Kidney glomerular epithelial cell (primary cell): ENCODE measurements around the gene OR4N2.
"Not testable (repeated sequence)": the region's sequence is repeated elsewhere in the genome, so short reads cannot be mapped to it uniquely, and the experiment has no call there.

Source experiments
- DNase-seq: peaks from one replicate; lab custom pipeline; 2025; lab: John Stamatoyannopoulos, UW

Gene OR4N2, protein sequence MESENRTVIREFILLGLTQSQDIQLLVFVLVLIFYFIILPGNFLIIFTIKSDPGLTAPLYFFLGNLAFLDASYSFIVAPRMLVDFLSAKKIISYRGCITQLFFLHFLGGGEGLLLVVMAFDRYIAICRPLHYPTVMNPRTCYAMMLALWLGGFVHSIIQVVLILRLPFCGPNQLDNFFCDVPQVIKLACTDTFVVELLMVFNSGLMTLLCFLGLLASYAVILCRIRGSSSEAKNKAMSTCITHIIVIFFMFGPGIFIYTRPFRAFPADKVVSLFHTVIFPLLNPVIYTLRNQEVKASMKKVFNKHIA

GRCh38 chr14:19803470-19803869 is at the start of gene OR4N2:
TSS of gene OR4N2 (plus strand) at chr14:19803770. CDS start at chr14:19827449, 23,679 bp downstream.
- DNase-seq: not testable (repeated sequence)

GRCh38 chr14:19754172-19754571 is 49.4 kb upstream of the OR4N2 start:
- no peak for DNase-seq

DNA sequence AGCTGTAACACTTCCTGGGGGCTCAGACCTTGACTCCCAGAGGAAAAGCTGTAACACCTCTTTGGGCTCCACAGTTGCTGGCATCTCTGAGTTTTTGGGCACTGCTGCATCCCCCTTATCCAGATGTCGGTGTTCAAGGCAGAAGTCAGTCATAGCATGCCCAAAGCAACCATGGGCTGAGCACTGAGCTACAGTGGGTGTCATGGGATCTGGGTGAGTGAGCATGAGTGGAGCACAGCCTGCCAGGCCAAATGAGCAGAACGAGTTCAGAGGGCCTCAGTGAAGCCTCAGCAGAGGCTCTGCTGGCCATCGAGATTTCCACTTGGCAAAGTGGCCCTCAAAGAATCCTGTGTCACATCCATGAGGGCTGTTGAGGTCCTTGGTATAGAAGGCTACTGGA is 32.1 kb upstream of the OR4N2 start:
- not testable (repeated sequence) for DNase-seq

DNA sequence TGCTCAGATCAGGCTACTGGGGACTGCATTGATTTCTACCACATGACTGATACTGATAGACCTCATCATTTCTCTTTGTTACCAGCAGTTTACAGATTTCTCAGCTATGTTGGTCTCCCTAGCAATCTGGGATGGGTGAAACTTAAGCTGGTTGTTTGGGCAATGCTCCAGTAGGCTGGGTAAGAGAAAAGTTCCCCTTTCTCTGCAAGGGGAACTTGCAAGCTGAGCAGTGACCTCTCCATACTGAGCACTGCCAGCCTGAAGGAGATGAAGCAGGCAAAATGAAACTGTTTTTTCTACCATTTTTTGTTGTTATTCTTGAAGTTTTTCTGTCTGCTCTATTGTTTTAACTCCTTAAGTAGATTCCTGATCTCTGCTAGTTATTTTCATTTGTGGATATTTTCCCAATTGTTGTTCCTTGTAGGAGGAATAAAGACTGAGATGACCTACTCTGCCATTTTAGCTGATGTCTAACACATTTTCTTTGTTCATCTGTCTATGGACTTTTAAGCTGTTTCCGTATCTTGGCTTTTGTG is 31.6 kb upstream of the OR4N2 start:
- DNase-seq: no peak

GRCh38 chr14:19772454-19772853 is 31.1 kb upstream of the OR4N2 start:
- not testable (repeated sequence) for DNase-seq

- DNase-seq: not testable (repeated sequence)
Observed at GRCh38 chr14:19773204-19773603, 30.4 kb upstream of the OR4N2 start, which contains the start of gene OR4M1. TSS of gene OR4M1 (plus strand) at chr14:19773504. CDS start at chr14:19780323, 6,819 bp downstream.

GRCh38 chr14:19775587-19775986 is 28.0 kb upstream of the OR4N2 start:
- no peak for DNase-seq

GRCh38 chr14:19785848-19786247 is 17.7 kb upstream of the OR4N2 start:
- DNase-seq: not testable (repeated sequence)

DNA sequence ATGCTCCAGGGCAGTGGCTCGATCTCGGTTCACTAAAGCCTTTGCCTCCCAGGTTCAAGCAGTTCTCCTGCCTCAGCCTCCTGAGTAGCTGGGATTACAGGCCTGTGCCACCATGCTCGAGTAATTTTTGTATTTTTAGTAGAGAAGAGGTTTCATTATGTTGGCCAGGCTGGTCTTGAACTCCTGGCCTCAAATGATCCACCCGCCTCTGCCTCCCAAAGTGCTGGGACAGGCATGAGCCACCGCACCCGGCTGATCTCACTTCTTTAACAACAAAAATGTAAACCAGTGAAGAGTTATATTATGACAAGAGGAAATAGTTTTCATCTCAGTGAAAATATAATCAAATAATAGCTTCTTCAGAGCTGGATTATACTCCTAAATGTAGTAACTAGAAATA is 16.3 kb upstream of the OR4N2 start:
- DNase-seq: not testable (repeated sequence)

DNA sequence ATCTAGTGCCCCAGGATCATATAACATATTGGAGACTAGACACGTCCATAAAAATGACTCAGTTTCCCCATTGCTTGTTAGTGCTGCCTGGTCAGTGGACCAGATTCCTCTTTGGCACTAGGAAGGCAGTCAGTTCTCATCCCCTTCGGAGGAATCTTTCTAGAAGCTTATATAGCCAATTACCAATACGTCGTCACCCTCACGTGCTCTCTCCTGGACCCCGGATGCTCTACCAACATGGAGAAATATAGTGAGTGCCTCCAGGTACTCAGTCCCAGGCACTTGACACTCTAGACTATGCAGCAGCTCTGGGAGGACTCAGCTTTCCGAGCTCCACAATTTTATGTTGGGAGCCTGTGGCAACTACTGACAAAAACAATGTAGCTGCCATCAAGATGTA is 15.4 kb upstream of the OR4N2 start:
- not testable (repeated sequence) for DNase-seq

DNA sequence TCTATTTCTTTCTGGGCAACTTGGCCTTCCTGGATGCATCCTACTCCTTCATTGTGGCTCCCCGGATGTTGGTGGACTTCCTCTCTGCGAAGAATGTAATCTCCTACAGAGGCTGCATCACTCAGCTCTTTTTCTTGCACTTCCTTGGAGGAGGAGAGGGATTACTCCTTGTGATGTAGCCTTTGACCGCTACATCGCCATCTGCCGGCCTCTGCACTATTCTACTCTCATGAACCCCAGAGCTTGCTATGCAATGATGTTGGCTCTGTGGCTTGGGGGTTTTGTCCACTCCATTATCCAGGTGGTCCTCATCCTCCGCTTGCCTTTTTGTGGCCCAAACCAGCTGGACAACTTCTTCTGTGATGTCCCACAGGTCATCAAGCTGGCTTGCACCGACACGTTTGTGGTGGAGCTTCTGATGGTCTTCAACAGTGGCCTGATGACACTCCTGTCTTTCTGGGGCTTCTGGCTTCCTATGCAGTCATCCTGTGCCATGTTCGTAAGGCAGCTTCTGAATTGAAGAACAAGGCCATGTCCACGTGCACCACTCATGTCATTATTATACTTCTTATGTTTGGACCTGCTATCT is 7.0 kb upstream of the OR4N2 start:
- DNase-seq: not testable (repeated sequence)

DNA sequence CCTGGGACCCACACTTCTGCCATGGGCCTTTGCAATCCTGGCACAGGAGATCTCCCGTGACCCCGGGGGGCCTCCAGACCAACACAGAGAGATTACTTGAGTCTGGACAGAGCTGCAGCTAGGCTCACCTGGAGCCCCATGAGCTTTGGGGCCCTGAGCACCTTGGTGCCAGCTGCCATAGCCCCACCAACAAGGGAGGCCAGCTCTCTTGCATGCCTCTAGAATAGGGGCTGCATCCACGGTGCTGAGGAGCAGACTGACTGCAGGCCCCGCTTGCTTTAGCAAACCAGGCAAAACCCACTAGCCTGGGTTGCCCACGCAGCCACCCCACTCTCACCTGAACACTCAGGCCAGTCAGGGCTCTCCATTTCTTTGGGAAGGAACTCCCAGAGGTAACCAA is 3.7 kb upstream of the OR4N2 start:
- no peak for DNase-seq

- no peak for DNase-seq
Observed at GRCh38 chr14:19800282-19801117, 3.1 kb upstream of the OR4N2 start.

DNA sequence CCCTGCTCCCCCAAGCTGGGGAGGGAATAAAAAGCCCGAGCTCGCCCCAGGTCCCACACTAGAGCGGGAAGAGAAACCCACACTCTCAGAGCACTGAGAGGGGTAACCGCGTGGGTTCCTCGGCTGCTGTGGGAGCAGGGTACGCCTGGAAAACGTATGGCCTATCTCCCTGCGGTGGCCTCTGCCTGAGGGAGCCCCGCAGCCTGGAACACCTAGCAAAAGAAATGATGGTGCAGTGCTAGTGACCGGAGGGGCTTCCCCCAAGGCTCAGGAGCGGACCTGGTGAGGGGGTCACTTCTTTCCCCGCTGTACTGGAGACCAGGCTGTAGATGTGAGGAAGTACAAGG is 2.5 kb upstream of the OR4N2 start:
- no peak for DNase-seq

DNA sequence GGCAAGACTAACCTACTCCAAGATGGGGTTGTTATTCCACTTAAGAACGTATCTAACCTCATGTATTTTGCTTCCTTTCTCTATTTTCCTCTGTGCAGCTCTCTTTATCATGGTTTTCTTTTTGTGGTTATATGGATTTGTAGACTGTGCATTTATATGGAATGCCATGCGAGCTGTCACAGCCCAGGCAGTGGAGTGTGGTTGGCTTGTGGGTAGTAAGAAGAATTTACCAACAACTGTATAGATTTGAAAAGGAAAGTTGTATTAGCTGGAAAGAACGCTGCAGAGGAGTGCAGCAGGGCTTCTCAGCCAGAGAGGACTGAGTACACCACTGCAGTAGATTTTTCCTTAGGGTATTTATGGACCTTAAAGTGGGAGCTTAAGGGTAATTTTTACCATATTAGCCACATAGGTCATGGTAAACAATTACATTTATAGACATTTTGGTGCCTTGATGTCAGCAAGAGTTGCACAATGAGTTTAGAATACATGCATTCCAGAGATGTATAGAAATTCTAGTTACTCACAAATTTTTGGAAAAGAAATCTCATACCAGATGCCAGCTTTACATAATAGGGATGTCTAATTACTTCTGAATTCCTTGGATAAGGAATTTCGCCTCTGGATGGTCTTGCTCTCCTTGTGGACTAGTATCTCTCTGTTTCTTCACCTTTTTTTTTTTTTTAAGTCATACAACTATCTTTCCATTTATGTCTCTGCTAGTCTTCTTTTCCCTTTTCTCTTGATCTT is 9.8 kb downstream of the OR4N2 start:
- not testable (repeated sequence) for DNase-seq

GRCh38 chr14:19819879-19820278 is 16.3 kb downstream of the OR4N2 start:
- DNase-seq: not testable (repeated sequence)

DNA sequence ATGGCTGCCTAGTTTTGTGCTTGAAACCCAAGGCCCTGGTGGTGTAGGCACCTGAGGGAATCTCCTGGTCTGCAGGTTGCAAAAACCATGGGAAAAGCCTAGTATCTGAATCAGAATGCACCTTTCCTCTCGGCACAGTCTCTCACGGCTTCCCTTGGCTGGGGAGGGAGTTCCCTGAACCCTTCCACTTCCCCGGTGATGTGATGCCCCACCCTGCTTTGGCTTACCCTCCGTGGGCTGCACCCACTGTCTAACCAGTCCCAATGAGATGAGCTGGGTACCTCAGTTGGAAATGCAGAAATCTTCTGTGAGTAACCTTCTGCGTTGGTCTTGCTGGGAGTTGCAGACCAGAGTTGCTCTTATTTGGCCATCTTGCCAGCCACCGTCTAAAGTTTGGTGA is 17.4 kb downstream of the OR4N2 start:
- DNase-seq: not testable (repeated sequence)

DNA sequence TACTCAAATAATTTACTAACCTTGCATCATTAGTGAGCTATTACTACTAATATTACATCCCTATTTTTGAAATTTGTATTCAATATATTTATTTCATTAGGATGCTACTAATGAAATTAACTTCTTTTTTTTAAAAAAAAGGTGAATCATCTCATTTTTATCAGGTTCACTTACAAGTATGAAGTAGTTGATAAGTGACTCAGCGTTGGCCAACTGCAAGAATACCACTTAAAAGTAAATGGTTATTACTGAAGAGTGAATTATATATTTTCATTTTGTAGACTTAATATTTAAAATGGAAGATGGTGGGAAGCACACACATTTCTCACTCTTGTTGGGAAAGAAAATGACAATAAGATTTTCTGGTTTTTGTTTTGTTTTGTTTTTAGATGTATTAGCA is 19.6 kb downstream of the OR4N2 start:
- peak; percentile 57 for DNase-seq

GRCh38 chr14:19823765-19824164 is 20.2 kb downstream of the OR4N2 start:
- DNase-seq: peak; percentile 95

GRCh38 chr14:19827626-19828244 is 24.2 kb downstream of the OR4N2 start:
- not testable (repeated sequence) for DNase-seq

GRCh38 chr14:19828314-19828713 is 24.7 kb downstream of the OR4N2 start:
- DNase-seq: no peak
